ENCODE results near the gene NHLH1.
A peak's percentile ranks its signal among the peaks of the same experiment; 100 is the strongest.

Gene NHLH1

GRCh38 chr1:160406131-160406968 is 39.5 kb downstream of the NHLH1 start:
- Histone ChIP-seq H2AFZ (ENCODE audit: low read length) (no peak overlapping the region), H3K9me2 (replicated peaks; ENCODE audit: insufficient read depth, low read length) (no peaks in the 10 kb centered on the region), H3K4me2 (ENCODE audit: low read depth, low read length) (no peak overlapping the region), H3K9me3 (replicated peaks; ENCODE audit: insufficient read depth, low read length) (no peaks in the 10 kb centered on the region), H3F3A (ENCODE audit: insufficient read depth, low read length) (no peaks in the 10 kb centered on the region), H3K27me3 (replicated peaks; ENCODE audit: insufficient read depth, low read length) (no peaks in the 10 kb centered on the region), H3K36me3 (replicated peaks; ENCODE audit: insufficient read depth, low read length) (no peaks in the 10 kb centered on the region), H4K20me1 (ENCODE audit: insufficient read depth, low read length) (no peaks in the 10 kb centered on the region), H3K4me1 (ENCODE audit: low read length) (no peaks in the 10 kb centered on the region), H3K27ac (ENCODE audit: low read length) (no peak overlapping the region), H3K4me3 (ENCODE audit: low read length) (no peak overlapping the region), H3K79me2 (ENCODE audit: low read length) (no peaks in the 10 kb centered on the region), H3K9ac (ENCODE audit: low read length) (no peak overlapping the region)
- TF ChIP-seq EZH2phosphoT487 (IDR thresholded peaks at IDR 0.05; ENCODE audit: low read length) (no peak), CTCF (IDR thresholded peaks at IDR 0.05; ENCODE audit: low read length) (no peak), EZH2 (optimal IDR thresholded peaks at IDR 0.05; ENCODE audit: low read depth, low read length) (no peak)
- DNase-seq, result peak; percentile 3

GRCh38 chr1:160407839-160408801 is 41.2 kb downstream of the NHLH1 start:
- H3K4me2 ChIP-seq (ENCODE audit: low read depth, low read length), result no peak overlapping the region
- H2AFZ ChIP-seq (ENCODE audit: low read length), result no peak overlapping the region
- H3K9me2 ChIP-seq (replicated peaks; ENCODE audit: insufficient read depth, low read length), result no peaks in the 10 kb centered on the region
- TF ChIP-seq EZH2 (optimal IDR thresholded peaks at IDR 0.05; ENCODE audit: low read depth, low read length), result no peak
- no peak for TF ChIP-seq CTCF (IDR thresholded peaks at IDR 0.05; ENCODE audit: low read length)
- no peak for TF ChIP-seq EZH2phosphoT487 (IDR thresholded peaks at IDR 0.05; ENCODE audit: low read length)
- no peak overlapping the region for H3K9ac ChIP-seq (ENCODE audit: low read length)
- H3K4me1 ChIP-seq (ENCODE audit: low read length), result no peaks in the 10 kb centered on the region
- H3K27me3 ChIP-seq (replicated peaks; ENCODE audit: insufficient read depth, low read length), result no peaks in the 10 kb centered on the region
- H3F3A ChIP-seq (ENCODE audit: insufficient read depth, low read length), result no peaks in the 10 kb centered on the region
- DNase-seq, result no peak
- H3K79me2 ChIP-seq (ENCODE audit: low read length), result no peaks in the 10 kb centered on the region
- no peaks in the 10 kb centered on the region for H3K9me3 ChIP-seq (replicated peaks; ENCODE audit: insufficient read depth, low read length)
- H4K20me1 ChIP-seq (ENCODE audit: insufficient read depth, low read length), result no peaks in the 10 kb centered on the region
- no peak overlapping the region for H3K4me3 ChIP-seq (ENCODE audit: low read length)
- no peaks in the 10 kb centered on the region for H3K36me3 ChIP-seq (replicated peaks; ENCODE audit: insufficient read depth, low read length)
- H3K27ac ChIP-seq (ENCODE audit: low read length), result no peak overlapping the region

GRCh38 chr1:160408864-160409263 is 42.0 kb downstream of the NHLH1 start:
- H3K9me2 ChIP-seq (replicated peaks; ENCODE audit: insufficient read depth, low read length), result no peaks in the 10 kb centered on the region
- H3K27ac ChIP-seq (ENCODE audit: low read length), result no peak overlapping the region
- H3K79me2 ChIP-seq (ENCODE audit: low read length), result no peaks in the 10 kb centered on the region
- no peaks in the 10 kb centered on the region for H3F3A ChIP-seq (ENCODE audit: insufficient read depth, low read length)
- no peak overlapping the region for H3K4me3 ChIP-seq (ENCODE audit: low read length)
- H3K9ac ChIP-seq (ENCODE audit: low read length), result no peak overlapping the region
- no peak overlapping the region for H3K4me2 ChIP-seq (ENCODE audit: low read depth, low read length)
- H3K4me1 ChIP-seq (ENCODE audit: low read length), result no peaks in the 10 kb centered on the region
- H3K9me3 ChIP-seq (replicated peaks; ENCODE audit: insufficient read depth, low read length), result no peaks in the 10 kb centered on the region
- DNase-seq, result no peak
- H2AFZ ChIP-seq (ENCODE audit: low read length), result no peak overlapping the region
- no peaks in the 10 kb centered on the region for H4K20me1 ChIP-seq (ENCODE audit: insufficient read depth, low read length)
- H3K27me3 ChIP-seq (replicated peaks; ENCODE audit: insufficient read depth, low read length), result no peaks in the 10 kb centered on the region
- TF ChIP-seq EZH2 (optimal IDR thresholded peaks at IDR 0.05; ENCODE audit: low read depth, low read length), result no peak
- no peak for TF ChIP-seq CTCF (IDR thresholded peaks at IDR 0.05; ENCODE audit: low read length)
- no peak for TF ChIP-seq EZH2phosphoT487 (IDR thresholded peaks at IDR 0.05; ENCODE audit: low read length)
- no peaks in the 10 kb centered on the region for H3K36me3 ChIP-seq (replicated peaks; ENCODE audit: insufficient read depth, low read length)
